Measurements from ENCODE around the gene CYP27A1.

CYP27A1 gene

GRCh38 chr2:218746470-218746795, 35.5 kb upstream of the CYP27A1 start:
- no peaks in the 10 kb centered on the region for H3K9me2 ChIP-seq (ENCODE audit: low read depth, low read length)
- no peak for TF ChIP-seq EZH2 (IDR thresholded peaks at IDR 0.05; ENCODE audit: borderline replicate concordance, low read length)
- no peak overlapping the region for H3K27ac ChIP-seq (ENCODE audit: low read depth, low read length, poor library complexity, severe bottlenecking)
- no peaks in the 10 kb centered on the region for H3K27me3 ChIP-seq (ENCODE audit: insufficient read depth, low read length)
- H3K79me2 ChIP-seq (ENCODE audit: insufficient read depth, low read length) = no peaks in the 10 kb centered on the region
- no peak overlapping the region for H2AFZ ChIP-seq (ENCODE audit: low read length)
- H3K36me3 ChIP-seq (ENCODE audit: insufficient read depth, low read length) = peaks cover 92% of the 10 kb centered on the region
- H3K4me2 ChIP-seq (ENCODE audit: low read length) = no peak overlapping the region
- no peaks in the 10 kb centered on the region for H3K4me1 ChIP-seq (ENCODE audit: insufficient read depth, low read length, severe bottlenecking)
- H4K20me1 ChIP-seq (ENCODE audit: insufficient read depth, low read length) = no peaks in the 10 kb centered on the region
- no peaks in the 10 kb centered on the region for H3K9me3 ChIP-seq (ENCODE audit: low read length)
- H3K4me3 ChIP-seq (ENCODE audit: low read depth, low read length, poor library complexity, severe bottlenecking) = no peak overlapping the region
- H3F3A ChIP-seq (ENCODE audit: insufficient read depth, low read length) = no peaks in the 10 kb centered on the region
- no peak overlapping the region for H3K9ac ChIP-seq (ENCODE audit: low read length)

- Histone ChIP-seq H4K20me1 (ENCODE audit: insufficient read depth, low read length) (no peaks in the 10 kb centered on the region), H3K27ac (ENCODE audit: low read depth, low read length, poor library complexity, severe bottlenecking) (no peak overlapping the region), H3K27me3 (ENCODE audit: insufficient read depth, low read length) (no peaks in the 10 kb centered on the region), H3K4me2 (ENCODE audit: low read length) (no peak overlapping the region), H3K4me3 (ENCODE audit: low read depth, low read length, poor library complexity, severe bottlenecking) (no peak overlapping the region), H3K9me3 (ENCODE audit: low read length) (no peaks in the 10 kb centered on the region), H3K9me2 (ENCODE audit: low read depth, low read length) (no peaks in the 10 kb centered on the region), H3K36me3 (ENCODE audit: insufficient read depth, low read length) (peaks cover 90% of the 10 kb centered on the region), H3F3A (ENCODE audit: insufficient read depth, low read length) (no peaks in the 10 kb centered on the region), H3K4me1 (ENCODE audit: insufficient read depth, low read length, severe bottlenecking) (no peaks in the 10 kb centered on the region), H3K9ac (ENCODE audit: low read length) (no peak overlapping the region), H2AFZ (ENCODE audit: low read length) (no peak overlapping the region), H3K79me2 (ENCODE audit: insufficient read depth, low read length) (no peaks in the 10 kb centered on the region)
- TF ChIP-seq EZH2 (IDR thresholded peaks at IDR 0.05; ENCODE audit: borderline replicate concordance, low read length) = no peak
- TF ChIP-seq CTCF (IDR thresholded peaks at IDR 0.05; ENCODE audit: low read length) = no peak
Measured at GRCh38 chr2:218746960-218747359, 35.0 kb upstream of the CYP27A1 start.

GRCh38 chr2:218748741-218749441, 33.1 kb upstream of the CYP27A1 start:
- H3K79me2 ChIP-seq (ENCODE audit: insufficient read depth, low read length) = no peaks in the 10 kb centered on the region
- no peak overlapping the region for H3K9ac ChIP-seq (ENCODE audit: low read length)
- no peak overlapping the region for H3K4me3 ChIP-seq (ENCODE audit: low read depth, low read length, poor library complexity, severe bottlenecking)
- no peaks in the 10 kb centered on the region for H3F3A ChIP-seq (ENCODE audit: insufficient read depth, low read length)
- no peak overlapping the region for H3K27ac ChIP-seq (ENCODE audit: low read depth, low read length, poor library complexity, severe bottlenecking)
- no peak overlapping the region for H3K4me2 ChIP-seq (ENCODE audit: low read length)
- H3K27me3 ChIP-seq (ENCODE audit: insufficient read depth, low read length) = no peaks in the 10 kb centered on the region
- peaks cover 94% of the 10 kb centered on the region for H3K36me3 ChIP-seq (ENCODE audit: insufficient read depth, low read length)
- no peaks in the 10 kb centered on the region for H3K9me3 ChIP-seq (ENCODE audit: low read length)
- H2AFZ ChIP-seq (ENCODE audit: low read length) = no peak overlapping the region
- H3K4me1 ChIP-seq (ENCODE audit: insufficient read depth, low read length, severe bottlenecking) = no peaks in the 10 kb centered on the region
- H4K20me1 ChIP-seq (ENCODE audit: insufficient read depth, low read length) = no peaks in the 10 kb centered on the region
- no peak for TF ChIP-seq EZH2 (IDR thresholded peaks at IDR 0.05; ENCODE audit: borderline replicate concordance, low read length)
- no peak for TF ChIP-seq CTCF (IDR thresholded peaks at IDR 0.05; ENCODE audit: low read length)
- H3K9me2 ChIP-seq (ENCODE audit: low read depth, low read length) = no peaks in the 10 kb centered on the region

GRCh38 chr2:218754201-218754600, 27.7 kb upstream of the CYP27A1 start:
- no peak for TF ChIP-seq EZH2 (IDR thresholded peaks at IDR 0.05; ENCODE audit: borderline replicate concordance, low read length)
- TF ChIP-seq CTCF (IDR thresholded peaks at IDR 0.05; ENCODE audit: low read length) = no peak
- no peak overlapping the region for H2AFZ ChIP-seq (ENCODE audit: low read length)
- no peak overlapping the region for H3K27ac ChIP-seq (ENCODE audit: low read depth, low read length, poor library complexity, severe bottlenecking)
- H3K27me3 ChIP-seq (ENCODE audit: insufficient read depth, low read length) = no peaks in the 10 kb centered on the region
- no peaks in the 10 kb centered on the region for H3F3A ChIP-seq (ENCODE audit: insufficient read depth, low read length)
- peaks cover 80% of the 10 kb centered on the region for H3K36me3 ChIP-seq (ENCODE audit: insufficient read depth, low read length)
- H3K4me1 ChIP-seq (ENCODE audit: insufficient read depth, low read length, severe bottlenecking) = no peaks in the 10 kb centered on the region
- H3K9me2 ChIP-seq (ENCODE audit: low read depth, low read length) = no peaks in the 10 kb centered on the region
- no peak overlapping the region for H3K4me3 ChIP-seq (ENCODE audit: low read depth, low read length, poor library complexity, severe bottlenecking)
- H3K79me2 ChIP-seq (ENCODE audit: insufficient read depth, low read length) = no peaks in the 10 kb centered on the region
- no peak overlapping the region for H3K4me2 ChIP-seq (ENCODE audit: low read length)
- no peaks in the 10 kb centered on the region for H4K20me1 ChIP-seq (ENCODE audit: insufficient read depth, low read length)
- H3K9ac ChIP-seq (ENCODE audit: low read length) = no peak overlapping the region
- no peaks in the 10 kb centered on the region for H3K9me3 ChIP-seq (ENCODE audit: low read length)
